Right lung (tissue), 5 donors: ENCODE results near the gene BRI3BP. TPM values are rescaled to one million over a fixed set of nuclear protein-coding genes. Genes with fewer than 3 reads are reported as not detected.
"Not testable (repeated sequence)": the region's sequence is repeated elsewhere in the genome, so short reads cannot be mapped to it uniquely, and the experiment has no call there.

Experiments
- DNase-seq, 2 donors: peaks; one replicate each; pipeline ENCODE4 v3.0.0-alpha.2; 2013
- polyA plus RNA-seq, 5 donors: library from polyadenylated mRNA; unstranded; fragments of 120-200 nt; gene quantifications; one replicate each; pipeline versions ENCODE4 v1.2.1 to v1.2.3, GENCODE V29; 2013; ENCODE audit warnings: inconsistent platforms in 1 of 5, low replicate concordance in 1 of 5; ENCODE audit not compliant: insufficient read length in 5 of 5, insufficient read depth in 1 of 5

BRI3BP gene
- polyA plus RNA-seq, 5 donors: 5.2 to 7.0 (median 5.9) TPM

DNA sequence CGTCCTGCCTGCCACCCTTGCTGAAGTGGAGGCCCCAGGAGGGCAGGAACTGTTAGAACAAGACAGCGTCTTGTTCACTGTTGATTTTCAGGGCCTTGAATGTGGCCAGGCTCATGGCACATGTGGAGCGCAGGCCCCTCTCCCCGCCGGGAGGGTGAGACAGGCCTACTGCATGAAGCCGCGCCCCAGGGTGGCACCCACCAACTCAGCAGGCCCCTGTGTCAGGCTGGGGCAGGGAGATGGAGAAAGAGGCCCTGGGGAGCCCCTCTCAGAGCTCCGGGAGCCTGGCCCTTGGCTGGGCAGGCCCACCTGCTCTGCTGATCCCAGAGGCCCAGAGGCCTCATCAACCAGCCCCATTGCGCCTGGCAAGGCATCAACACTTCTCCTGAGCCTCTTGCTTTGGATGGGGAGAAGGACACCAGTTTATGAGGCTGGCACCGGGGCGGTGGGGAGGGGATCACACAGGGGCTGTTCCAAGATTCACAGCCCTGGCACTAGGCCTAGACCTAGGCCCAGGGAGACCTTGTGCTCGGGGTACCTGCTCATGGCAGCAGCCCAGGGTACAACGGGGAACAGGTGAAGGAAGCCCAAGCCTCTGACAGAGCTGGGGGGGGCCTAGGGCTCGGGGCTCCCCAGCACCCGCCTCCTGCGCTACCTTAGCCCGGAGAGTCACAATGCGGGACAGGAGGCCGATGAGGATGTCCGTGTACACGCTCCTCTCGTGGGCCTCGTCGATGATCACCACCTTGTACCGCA, 22.6 kb upstream of the BRI3BP start:
- DNase-seq: no peak

DNA sequence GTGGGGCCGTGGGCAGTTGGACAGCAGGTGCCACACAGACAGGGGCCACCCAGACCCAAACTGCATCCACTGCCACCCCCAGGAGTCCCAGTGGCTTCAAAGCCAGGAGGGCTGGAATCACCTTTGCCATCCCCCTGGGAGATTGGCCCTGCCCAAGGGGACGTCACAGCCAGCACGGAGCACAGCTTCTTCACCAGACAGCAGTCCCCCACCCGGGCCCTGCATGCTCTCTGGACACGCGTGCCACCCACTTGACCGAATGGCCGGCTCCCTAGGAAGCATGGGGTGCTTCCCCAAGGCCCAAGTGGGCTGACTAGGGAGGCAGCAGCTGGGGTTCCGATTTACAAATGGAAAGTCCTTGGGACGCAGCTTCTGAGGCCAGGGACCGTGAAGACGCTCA, 21.8 kb upstream of the BRI3BP start:
- no peak for DNase-seq

DNA sequence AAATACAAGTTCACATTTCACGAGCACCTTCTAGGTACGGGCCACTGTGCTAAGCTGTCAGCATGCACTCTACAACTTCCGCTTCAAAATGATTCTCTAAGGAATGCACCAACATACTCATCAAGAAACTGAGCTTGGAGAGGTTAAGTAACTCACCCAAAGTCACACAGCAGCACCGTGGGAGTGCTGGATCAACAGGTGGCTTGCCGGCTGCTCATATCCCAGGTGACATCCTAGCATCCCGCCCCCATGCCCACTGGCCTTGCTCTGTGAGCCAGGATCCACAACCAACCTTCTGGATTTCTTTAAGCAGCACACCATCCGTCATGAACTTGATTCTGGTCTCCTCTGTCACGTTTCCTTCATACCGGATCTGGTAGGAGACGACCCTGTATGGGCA, 21.2 kb upstream of the BRI3BP start:
- no peak for DNase-seq

DNA sequence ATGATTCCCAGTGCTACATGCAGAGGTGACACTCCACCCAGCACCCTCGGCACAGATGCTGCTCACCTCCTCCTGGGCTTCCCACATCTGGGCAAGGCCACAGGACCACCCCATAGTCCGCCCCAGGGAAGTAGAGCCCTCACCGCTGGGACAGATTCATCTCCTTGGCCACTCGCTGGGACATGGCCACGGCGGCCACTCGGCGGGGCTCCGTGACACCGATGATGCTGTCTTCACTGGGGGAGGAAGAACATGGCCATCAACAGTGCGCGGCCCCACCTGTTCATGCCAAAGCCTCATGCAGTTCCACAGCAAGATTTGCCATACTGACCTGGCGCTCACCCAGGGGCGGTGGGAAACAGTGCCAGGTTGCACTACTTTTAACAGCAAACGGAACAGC, 18.2 kb upstream of the BRI3BP start:
- no peak for DNase-seq

DNA sequence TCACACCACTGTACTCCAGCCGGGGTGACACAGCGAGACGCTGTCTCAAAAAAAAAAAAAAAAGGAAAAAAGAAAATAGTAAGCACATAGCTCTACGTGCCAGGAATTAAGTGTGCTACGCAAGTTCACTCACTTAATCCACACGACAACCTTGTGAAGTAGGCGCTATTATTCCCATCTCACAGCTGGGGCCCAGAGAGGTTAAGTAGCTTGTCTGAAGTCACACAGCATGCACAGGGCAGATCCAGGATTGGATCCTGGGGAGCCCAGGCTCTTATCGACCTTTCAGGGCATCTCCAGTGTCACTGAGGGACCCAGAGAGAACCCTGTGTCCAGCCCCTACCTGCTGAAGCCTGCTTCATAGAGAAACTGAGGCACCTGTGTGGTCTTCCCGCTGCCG, 16.4 kb upstream of the BRI3BP start:
- no peak for DNase-seq

DNA sequence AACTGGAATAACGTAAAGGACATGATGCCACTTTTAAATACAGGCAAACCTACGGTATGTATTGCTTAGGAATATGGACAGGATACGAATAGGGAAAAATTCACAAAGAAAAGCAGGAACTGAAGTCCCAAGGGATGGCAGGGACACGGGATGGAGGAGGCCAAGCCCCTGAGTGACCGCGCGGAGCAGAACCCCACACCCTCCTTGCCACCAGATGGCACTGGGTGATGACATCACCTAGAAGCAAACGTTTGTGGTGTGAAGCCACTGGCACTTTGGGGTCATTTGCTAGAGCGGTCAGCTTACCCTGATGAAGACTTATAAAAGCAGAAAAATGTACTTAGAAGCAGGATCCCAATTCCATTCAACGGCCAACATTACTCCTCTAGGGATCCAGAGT, 13.9 kb upstream of the BRI3BP start:
- DNase-seq: no peak

DNA sequence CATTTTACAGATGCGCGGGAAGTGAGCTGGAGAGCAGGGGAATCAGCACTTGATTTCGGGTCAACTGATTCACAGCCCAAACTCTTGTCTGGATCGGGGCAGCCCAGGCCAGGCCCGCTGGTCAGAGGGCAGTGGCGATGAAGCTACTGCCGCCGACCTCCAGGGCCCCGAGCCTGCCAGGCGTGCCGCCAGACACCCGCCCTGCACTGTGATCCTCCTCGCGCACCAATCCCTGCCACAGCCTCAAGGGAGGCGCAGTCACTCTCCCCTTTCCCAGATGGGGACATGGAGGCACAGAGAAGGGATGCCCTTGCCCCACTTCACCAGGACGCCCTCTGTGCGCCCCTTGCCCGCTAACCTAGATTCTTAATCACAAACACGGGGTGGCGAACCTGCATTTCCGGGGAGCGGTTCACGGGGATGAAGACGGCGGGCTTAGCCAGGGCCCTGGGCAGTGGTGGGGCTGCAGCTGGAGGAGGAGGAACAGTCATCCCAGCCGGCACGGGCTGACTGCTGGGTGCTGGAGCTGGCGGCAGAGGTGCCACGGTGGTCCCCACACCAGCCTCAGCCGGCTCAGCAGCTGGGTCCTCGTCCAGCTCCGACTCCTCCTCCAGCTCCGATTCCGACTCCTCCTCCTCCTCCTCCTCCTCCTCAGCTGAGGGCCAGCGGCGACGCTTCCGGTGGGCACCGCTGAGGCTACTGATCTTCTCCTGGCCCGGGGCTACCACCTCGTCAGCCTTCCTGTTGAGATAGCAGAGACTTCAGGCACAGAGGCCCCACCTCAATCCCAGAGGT, 13.2 kb upstream of the BRI3BP start:
- no peak for DNase-seq

DNA sequence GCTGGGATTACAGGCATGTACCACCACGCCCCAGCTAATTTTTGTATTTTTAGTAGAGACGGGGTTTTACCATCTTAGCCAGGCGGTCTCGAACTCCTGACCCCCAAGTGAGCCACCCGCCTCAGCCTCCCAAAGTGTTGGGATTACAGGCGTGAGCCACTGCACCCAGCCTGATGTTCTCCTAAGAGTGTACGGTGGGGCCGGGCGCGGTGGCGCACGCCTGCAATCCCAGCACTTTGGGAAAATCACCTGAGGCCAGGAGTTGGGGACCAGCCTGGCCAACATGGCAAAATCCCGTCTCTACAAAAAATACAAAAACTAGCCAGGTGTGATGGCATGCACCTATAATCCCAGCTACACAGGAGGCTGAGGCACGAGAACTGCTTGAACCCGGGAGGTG, 6.6 kb upstream of the BRI3BP start:
- not testable (repeated sequence) for DNase-seq

DNA sequence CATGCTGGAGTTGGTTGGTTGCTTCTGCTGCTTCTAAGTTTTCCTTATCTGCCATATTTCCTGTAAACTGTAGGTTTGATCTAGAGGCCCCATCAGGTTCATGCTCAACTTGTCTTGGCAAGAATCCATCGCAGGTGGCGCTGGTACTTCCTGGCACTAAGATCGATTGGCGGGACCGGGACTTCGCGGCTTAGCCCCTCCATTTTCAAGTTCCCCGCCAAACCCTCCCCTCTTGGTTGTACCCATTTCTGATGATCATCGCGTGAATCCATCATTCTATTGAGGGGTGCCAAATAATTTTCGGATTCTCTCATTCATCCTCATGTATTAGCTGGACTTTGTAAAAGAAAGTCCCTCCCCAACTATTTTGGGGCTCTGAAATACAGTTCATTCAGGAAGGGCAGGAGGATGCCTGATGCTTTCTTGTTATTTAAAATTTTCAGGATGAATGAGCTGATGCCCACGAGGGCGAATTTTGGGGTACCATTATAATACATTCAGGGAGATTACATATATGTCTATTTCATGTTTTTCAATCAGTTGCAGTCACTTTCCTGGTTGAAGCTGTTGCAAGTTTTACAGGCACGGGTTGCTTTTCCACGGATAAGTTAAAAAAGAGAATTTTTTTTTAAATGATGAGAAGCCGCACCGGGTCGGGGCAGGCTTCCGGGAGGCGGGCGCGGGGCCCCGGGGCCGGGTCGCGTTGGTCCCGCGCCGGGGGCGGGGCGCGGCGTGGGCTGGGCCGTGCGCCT, 395 bp upstream of the BRI3BP start:
- peak in 1 of 2 donors; percentile 27 for DNase-seq

DNA sequence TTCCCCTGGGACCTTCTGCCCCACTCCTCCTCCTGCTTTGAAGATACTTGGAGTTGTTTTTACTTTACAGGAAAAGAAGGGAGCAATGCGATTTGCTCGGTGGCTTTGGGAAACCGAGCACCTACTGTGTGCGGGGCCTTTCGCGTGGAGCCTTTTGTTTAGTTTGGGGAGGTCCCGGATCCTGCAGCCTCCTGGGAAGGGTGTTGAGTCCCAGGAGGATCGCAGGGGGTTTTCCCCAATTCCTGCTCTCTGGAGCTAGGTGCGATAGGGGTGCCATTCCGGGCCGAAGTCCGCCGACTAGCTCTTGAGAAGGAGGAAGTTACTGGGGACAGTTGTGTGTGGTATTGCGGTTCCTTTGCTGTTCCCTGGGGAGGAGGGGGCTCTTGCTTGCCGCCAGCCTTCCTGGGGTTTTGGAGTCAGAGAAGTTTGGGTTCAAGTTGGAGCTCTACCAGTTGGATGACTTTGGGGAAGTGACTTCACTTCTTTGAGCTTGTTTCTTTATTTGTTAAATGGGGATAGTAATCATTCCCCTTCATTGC, 1.1 kb downstream of the BRI3BP start:
- DNase-seq: no peak

DNA sequence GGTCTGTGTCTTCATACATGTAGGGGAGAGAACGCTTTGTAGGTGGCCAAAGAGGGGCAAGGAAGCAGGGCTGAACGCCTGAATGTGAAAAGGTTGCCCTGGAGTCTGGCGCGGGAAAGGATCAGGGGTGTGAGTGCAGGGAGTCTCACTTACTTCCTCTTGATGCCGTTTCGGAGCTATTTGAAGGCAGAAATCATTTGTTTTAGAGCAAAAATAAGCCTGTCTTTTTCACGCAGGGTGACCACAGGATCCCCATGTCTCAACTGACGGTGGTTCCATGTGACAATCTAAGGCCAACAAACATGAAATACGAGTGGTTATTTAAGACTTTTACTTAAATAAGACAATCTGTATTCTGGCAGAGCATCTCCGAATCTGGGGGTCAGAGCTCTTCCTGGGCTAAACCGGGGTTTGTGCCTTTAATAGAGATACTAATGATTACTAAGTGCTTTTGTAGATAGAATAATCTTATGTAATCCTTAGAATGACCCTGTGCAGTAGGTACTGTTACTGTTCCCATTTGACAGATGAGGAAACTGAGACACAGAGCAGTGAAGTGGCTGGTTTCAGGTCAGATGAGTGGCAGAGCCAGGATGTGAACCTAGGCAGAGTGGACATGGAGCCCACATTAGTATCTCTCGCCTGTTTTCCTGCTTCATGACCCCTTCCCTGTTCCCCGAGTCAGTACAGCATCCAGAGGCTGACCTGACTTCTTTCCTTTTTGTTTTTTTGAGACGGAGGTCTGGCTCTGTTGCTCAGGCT, 1.9 kb downstream of the BRI3BP start:
- DNase-seq: no peak

DNA sequence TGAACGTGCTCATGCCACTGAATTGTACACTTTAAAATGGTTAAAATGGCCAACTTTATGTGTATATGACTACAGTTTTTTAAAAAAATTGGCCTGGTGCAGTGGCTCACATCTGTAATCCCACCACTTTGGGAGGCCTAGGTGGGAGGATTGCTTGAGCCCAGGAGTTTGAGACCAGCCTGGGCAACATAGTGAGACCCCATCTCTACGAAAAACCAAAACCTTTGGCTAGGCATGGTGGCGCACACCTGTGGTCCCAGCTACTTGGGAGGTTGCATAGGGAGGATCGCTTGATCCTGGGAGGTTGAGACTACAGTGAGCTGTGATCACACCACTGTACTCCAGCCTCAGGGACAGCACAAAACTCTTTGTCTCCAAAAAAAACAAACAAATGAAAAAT, 5.3 kb downstream of the BRI3BP start:
- DNase-seq: no peak

DNA sequence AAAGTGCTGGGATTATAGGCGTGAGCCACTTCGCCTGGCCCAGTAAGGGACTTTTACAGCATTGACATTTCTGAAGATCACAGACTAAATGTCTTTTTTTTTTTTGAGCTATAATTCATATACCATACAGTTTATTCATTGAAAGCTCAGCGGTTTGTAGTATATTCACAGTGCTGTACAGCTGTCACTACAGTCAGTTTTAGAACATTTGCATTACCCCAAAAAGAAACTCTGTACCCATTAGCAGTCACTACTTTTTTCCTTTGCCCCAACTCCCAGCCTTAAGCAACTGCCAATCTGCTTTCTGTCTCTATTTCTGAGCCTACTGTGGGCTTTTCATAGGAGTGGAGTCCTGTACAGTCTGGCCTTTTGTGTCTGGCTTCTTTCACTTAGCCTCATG, 8.2 kb downstream of the BRI3BP start:
- DNase-seq: no peak

DNA sequence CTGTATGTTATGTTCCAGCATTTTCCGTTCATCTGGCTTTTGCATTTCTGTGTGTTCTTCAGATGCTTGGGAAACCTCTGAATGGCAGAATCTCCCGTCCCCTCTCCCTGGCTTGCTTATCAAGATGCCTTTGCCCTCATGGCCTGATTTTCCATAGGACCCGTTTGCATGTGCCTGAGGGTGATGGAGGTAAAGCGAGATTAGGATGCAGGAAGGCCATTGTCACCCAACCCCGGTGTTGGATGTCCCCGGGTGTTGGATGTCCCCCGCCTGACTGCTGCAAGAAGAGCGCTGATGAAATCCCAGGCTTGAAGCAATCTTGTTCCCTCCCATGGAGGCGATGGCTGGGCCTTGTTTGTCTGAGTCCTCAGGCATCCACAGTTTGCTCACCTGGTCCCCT, 9.6 kb downstream of the BRI3BP start:
- DNase-seq: no peak

DNA sequence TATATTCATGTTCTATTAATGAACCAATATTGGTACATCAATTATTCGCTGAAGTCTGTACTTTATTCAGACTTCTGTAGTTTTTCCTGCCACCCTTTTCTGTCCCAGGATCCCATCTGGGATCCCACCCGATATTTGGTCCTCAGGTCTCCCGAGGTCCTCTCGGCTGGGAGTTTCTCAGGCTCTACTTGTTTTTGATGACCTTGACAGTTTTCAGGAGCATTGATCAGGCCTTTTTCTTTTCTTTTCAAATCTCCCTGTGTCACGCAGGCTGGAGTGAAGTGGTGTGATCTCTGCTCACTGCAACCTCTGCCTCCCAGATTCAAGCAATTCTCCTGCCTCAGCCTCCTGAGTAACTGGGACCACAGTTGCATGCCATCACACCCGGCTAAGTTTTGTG, 11.2 kb downstream of the BRI3BP start:
- no peak for DNase-seq

DNA sequence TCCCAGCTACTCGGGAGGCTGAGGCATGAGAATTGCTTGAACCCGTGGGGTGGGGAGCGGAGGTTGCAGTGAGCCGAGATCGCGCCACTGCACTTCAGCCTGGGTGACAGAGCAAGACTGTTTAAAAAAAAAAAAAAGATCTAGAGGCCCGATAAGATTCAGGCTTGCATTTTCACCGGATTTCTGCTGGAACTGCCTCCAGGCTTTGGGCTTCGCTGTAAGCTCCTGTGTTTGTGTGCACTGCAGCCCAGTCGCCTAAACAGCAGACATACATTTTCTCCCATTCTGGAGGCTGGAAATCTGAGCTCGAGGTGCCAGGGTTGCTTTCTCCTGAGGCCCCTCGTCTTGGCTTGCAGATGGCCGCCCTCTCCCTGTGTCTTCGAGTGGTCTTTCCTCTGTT, 12.2 kb downstream of the BRI3BP start:
- no peak for DNase-seq

DNA sequence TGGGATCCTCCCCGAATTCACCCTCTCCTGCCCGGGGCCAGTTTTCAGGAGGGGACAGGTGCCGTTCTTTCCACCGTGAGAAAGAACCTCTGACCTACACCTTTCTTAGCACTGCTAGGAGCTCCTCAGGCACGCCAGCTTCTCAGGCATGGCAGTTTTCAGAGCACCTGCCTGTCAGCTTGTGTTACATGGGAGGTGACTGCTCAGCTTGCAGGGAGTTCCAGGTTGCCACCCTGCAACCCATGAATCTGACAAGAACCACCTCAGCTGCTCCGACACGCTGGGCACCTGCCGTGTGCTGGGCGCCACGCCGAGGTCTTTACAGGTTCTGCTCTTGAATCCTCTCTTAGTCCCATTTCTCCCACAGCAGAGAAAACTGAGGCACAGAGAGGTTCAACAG, 12.9 kb downstream of the BRI3BP start:
- DNase-seq: no peak

DNA sequence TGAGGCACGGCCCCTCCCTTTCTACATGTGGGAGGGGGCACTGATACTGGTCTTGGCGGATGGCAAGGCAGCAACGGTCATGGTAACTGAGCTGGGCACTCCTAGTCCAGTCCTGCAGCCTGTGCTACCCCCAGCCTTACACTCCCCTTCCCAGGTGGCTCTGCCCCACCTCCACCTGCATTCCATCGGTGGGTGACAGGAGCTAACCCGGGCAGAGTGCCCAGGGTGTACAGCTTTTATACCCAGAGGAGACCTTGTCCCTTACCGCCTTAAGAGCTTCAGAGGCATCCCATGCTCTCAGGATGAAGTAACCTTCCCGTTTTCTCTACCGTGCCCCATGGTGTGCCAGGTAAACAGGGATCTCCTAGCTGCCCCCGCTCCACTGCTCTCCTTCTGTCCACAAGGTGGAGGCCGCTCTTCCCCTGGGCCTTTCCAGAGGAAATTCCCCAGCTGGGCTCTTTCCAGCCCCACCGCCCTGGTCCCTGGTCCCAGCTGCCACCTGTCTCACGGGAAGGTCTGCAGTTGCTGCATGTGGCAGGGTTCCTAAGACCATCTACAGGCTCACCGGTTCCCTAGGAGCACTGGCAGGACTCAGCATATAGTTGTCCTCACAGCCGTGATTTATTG, 20.5 kb downstream of the BRI3BP start:
- DNase-seq: peak in 1 of 2 donors; percentile 8

DNA sequence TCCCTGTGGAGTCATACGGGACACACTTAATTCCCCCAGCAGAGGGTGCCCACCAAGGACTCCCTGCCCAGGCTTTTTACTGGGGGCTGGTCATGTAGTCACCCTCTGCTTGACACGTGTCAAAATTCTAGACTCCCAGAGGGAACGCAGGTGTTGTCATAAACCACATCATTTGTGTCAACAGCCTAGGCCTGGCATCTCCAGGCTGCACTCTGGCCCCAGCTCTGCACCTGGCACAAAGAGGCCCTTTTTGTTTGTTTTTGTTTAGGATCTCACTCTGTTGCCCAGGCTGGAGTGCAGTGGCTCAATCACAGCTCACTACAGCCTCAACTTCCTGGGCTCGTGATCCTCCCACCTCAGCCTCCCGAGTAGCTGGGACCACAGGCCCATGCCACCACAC, 21.1 kb downstream of the BRI3BP start:
- DNase-seq: no peak

DNA sequence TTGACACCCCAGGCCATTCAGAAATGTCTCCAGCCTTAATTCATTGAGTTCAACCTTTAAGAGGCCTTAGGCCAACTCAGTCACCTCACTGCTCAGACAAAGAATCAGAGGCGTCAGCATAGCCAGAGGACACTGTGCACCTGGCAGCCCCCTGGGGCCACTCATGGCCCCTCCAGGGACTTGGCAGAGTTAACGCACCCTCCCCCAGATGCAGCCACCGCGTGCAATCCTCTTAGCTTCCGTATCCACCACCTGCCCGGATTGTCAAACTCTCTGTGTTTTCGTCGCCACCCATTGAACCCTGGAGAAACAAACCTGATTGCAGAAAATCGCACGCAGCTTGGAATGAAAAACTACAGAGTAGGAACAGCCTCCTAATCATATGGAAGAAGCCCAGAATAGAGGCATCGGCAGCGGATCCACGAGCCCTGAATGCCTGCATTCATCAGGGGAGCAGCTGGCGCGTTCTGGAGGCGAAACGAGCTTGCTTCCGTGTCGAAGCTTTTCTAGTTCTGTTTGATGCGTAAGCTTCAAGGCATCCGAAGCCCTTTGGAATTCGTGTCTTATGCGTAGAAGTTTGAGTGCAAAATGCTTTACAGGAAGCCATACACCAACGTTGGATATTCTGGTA, 22.4 kb downstream of the BRI3BP start:
- no peak for DNase-seq

DNA sequence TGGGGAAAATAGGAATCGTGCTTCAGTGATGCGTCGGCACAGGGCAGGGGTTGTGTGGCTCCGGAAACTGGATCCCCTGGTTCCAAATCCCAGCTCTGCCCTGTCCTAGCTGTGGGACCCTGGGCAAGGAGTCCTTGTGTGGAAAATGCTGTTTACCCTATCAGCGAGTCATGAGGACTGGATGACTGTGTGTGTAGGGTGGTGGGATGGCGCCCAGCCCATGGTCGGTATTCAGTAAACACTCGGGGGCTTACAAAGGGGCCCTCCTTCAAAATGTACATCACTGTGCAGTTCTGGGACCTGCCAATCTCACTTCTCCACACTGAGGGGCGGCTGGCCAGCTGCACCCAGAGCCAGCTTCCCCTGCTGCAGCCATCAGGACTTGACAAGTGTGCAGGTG, 24.4 kb downstream of the BRI3BP start:
- no peak for DNase-seq
